ENCODE results near the gene PRSS3.
"Not testable (repeated sequence)": the region's sequence is repeated elsewhere in the genome, so short reads cannot be mapped to it uniquely, and the experiment has no call there.

Gene PRSS3

DNA sequence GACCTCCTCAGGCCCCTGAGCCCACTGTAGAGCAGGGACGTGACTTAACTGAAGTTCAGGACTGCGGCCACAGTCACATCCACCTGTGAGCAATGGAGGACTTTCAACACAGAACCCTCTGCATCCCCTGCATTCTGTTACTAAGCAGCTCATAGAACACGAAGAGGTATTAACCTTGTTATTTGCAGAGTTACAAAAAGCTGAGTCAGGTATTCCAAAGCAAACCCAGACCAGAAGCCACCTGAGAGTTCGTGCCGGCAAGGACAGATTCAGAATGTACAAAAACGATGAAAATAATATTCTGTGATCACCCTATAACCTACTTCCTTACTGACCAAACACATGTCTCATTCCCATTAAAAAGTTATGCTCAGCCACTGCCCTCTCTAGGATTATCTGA lies 33.0 kb upstream of the PRSS3 start:
- TF ChIP-seq, protein P1, sequence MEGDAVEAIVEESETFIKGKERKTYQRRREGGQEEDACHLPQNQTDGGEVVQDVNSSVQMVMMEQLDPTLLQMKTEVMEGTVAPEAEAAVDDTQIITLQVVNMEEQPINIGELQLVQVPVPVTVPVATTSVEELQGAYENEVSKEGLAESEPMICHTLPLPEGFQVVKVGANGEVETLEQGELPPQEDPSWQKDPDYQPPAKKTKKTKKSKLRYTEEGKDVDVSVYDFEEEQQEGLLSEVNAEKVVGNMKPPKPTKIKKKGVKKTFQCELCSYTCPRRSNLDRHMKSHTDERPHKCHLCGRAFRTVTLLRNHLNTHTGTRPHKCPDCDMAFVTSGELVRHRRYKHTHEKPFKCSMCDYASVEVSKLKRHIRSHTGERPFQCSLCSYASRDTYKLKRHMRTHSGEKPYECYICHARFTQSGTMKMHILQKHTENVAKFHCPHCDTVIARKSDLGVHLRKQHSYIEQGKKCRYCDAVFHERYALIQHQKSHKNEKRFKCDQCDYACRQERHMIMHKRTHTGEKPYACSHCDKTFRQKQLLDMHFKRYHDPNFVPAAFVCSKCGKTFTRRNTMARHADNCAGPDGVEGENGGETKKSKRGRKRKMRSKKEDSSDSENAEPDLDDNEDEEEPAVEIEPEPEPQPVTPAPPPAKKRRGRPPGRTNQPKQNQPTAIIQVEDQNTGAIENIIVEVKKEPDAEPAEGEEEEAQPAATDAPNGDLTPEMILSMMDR (IDR thresholded peaks at IDR 0.05; ENCODE audit: low read depth, low read length): no peak
- no peak for DNase-seq (ENCODE audit: extremely low read depth, low read depth)

- not testable (repeated sequence) for DNase-seq (ENCODE audit: extremely low read depth, low read depth)
These were observed 31.7 kb upstream of the PRSS3 start for GRCh38 chr9:33763709-33764108.

DNA sequence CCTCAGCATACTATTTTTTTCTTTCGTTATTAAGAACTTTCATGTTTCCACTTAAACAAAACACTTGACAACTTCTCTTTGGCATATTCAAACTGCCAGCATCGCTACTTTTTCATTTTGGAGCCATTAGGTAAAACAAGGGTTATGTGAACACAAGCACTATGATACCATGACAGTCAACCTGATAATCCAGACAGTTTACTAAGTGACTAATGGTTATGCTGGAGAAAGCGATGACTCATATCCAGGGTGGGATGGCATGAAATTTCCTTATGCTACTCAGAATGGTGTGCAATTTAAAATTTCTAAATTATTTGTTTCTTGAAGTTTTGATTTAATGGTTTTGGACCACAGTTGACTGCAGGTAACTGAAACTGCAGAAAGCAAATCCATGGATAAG lies 29.9 kb upstream of the PRSS3 start:
- TF ChIP-seq, protein P1 (IDR thresholded peaks at IDR 0.05; ENCODE audit: low read depth, low read length): no peak
- DNase-seq (ENCODE audit: extremely low read depth, low read depth): no peak

GRCh38 chr9:33770156-33770880 lies 25.0 kb upstream of the PRSS3 start:
- not testable (repeated sequence) for DNase-seq (ENCODE audit: extremely low read depth, low read depth)

GRCh38 chr9:33773135-33773534 lies 22.2 kb upstream of the PRSS3 start:
- DNase-seq (ENCODE audit: extremely low read depth, low read depth): not testable (repeated sequence)

- not testable (repeated sequence) for DNase-seq (ENCODE audit: extremely low read depth, low read depth)
These were observed 21.2 kb upstream of the PRSS3 start for GRCh38 chr9:33774074-33774659.

DNA sequence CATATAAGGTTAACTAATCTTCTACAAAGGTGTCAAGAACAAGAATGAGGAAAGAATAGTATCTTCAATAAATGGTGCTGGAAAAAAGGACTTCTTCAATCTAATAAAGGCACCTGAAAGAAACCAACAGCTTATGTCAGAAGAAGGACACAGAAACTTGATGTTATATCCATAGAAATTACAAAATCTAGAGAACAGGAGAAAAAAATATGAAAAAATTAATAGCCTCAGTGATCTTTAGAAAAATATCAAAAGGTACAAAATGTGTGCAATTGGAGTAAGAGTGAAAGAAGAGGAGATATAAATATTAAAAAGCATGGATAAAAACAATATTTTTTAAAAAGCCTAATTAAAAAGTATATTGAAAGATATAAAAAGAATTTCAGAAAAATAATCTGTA lies 18.8 kb upstream of the PRSS3 start:
- DNase-seq (ENCODE audit: extremely low read depth, low read depth): no peak
- TF ChIP-seq, protein P1 (IDR thresholded peaks at IDR 0.05; ENCODE audit: low read depth, low read length): no peak

DNA sequence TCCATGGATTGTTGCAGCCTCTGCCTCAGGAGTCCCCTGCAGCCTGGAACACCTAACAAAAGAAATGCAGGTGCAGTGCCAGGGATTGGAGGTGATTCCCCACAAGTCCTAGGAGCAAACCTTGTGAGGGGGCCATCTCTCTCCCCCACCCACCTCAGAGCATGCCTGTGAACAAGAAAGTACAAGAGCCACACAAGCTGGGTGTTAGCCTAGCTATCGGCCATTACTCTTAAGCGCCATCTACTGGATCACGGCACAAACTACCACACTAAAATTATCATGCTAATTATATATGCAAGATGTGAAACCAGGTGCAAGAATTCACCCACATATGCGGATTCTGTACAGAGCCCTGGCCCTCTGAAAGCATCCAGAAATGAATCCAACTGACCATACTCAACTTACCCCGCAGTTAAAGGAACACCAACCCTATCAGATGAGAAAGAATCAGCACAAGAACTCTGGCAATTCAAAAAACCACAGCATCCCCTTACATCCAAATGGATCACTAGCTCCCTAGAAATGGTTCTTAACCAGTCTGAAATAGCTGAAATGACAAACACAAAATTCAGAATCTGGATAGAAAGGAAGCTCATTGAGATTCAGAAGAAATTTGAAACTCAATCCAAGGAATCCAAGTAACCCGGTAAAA lies 16.5 kb upstream of the PRSS3 start:
- no peak for DNase-seq (ENCODE audit: extremely low read depth, low read depth)
- TF ChIP-seq, protein P1 (IDR thresholded peaks at IDR 0.05; ENCODE audit: low read depth, low read length): peak; percentile 83

DNA sequence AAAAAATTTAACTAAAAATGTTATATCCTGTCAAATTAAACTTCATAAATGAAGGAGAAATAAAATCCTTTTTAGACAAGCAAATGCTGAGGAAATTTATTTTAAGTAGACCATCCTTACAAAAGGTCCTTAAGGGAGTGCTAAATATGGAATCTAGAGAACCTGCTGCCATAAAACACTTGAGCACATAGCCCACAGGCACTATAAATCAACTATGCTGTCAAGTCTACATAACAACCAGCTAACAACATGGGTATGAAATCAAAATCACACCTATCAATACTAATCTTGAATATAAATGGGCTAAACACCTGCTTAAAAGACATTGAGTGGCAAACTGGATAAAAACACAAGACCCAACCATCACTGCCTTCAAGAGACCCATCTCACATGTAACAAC lies 15.1 kb upstream of the PRSS3 start:
- TF ChIP-seq, protein P1 (IDR thresholded peaks at IDR 0.05; ENCODE audit: low read depth, low read length): no peak
- no peak for DNase-seq (ENCODE audit: extremely low read depth, low read depth)
